Measurements from ENCODE around the gene PRR19. TPM values are rescaled to one million over a fixed set of nuclear protein-coding genes. Genes with fewer than 3 reads are reported as not detected.
A peak's percentile ranks its signal among the peaks of the same experiment; 100 is the strongest.

PRR19 gene
- total and polyA plus RNA-seq, 10 of the 15 experiments (the other 5 are each of a cell fraction or from before 2014, with no cell fraction given), result 0.09 to 1.7 (median 0.73) TPM; not detected in 1

GRCh38 chr19:42292963-42293362, 9.0 kb upstream of the PRR19 start:
- ATAC-seq, result no peak
- Histone ChIP-seq H3K27ac (ENCODE audit: control insufficient read depth, insufficient read depth) (no peak overlapping the region), H3K36me3 (ENCODE audit: control insufficient read depth in 2 of 2, insufficient read depth in 2 of 2, low read length in 1 of 2) (peaks cover 25 to 27% of the 10 kb centered on the region in 2 experiments), H4K20me1 (ENCODE audit: control insufficient read depth, insufficient read depth) (no peaks in the 10 kb centered on the region), H3K4me3 (no peak overlapping the region), H3K27me3 (replicated peaks in 1 of 2; ENCODE audit: control insufficient read depth in 2 of 2, insufficient read depth in 2 of 2, low read length in 1 of 2) (no peaks in the 10 kb centered on the region), H3K9me3 (replicated peaks; ENCODE audit: control insufficient read depth, insufficient read depth, low read length) (no peaks in the 10 kb centered on the region), H3K9ac (ENCODE audit: control insufficient read depth, insufficient read depth, low read length) (no peak overlapping the region), H3K79me2 (ENCODE audit: control insufficient read depth, insufficient read depth, low read length) (no peaks in the 10 kb centered on the region), H2AFZ (ENCODE audit: control insufficient read depth, low read depth, low read length) (no peak overlapping the region), H3K4me1 (ENCODE audit: control insufficient read depth, insufficient read depth, low read length) (no peaks in the 10 kb centered on the region; the same call in 1 of the 2 replicates), H3K4me2 (ENCODE audit: control insufficient read depth, insufficient read depth) (no peak overlapping the region)
- ChIA-PET POLR2A (no interaction called here), CTCF (interaction anchor here (0.9 to 1.0 kb wide), 2 partner anchors 160 to 184 kb away, joined by 3 to 4 read pairs; partner anchors contain the start of gene POU2F2), RAD21 (ENCODE audit: unreplicated experiment) (no interaction called here), SMC1A (ENCODE audit: uncharacterized antibody, unreplicated experiment) (no interaction called here)
- DNase-seq (ENCODE audit: low read depth, low spot score), result no peak
- TF ChIP-seq POLR2A (IDR thresholded peaks at IDR 0.05; ENCODE audit: low read depth, low read length), result 0 out of 2 replicates have a peak, but pooled peaks have one; percentile 20
- no peak for TF ChIP-seq BACH1 (IDR thresholded peaks at IDR 0.05; ENCODE audit: borderline replicate concordance)
- 91% methylated on average over 10 of the region's 14 CpGs for WGBS (ENCODE audit: insufficient coverage, insufficient replicate concordance, low lambda C conversion rate, missing lambda C conversion rate)
- in situ Hi-C loops (cut with MboI), result no loop called here
- no peak for FAIRE-seq
- intact Hi-C loops (cut with micrococcal nuclease; ENCODE audit: unreplicated experiment), result no loop called here
- BruUV-seq (replicated peaks), result no TSS peak

- no peak overlapping the region for H3K4me3 ChIP-seq
- POLR2A ChIA-PET, result no interaction called here
- RAD21 ChIA-PET (ENCODE audit: unreplicated experiment), result no interaction called here
Measured at GRCh38 chr19:42293540-42293939, 8.4 kb upstream of the PRR19 start.

More at GRCh38 chr19:42293540-42293939, 8.4 kb upstream of the PRR19 start:
- Histone ChIP-seq H3K9ac (ENCODE audit: control insufficient read depth, insufficient read depth, low read length) (no peak overlapping the region), H2AFZ (ENCODE audit: control insufficient read depth, low read depth, low read length) (no peak overlapping the region), H3K79me2 (ENCODE audit: control insufficient read depth, insufficient read depth, low read length) (no peaks in the 10 kb centered on the region), H3K27me3 (replicated peaks in 1 of 2; ENCODE audit: control insufficient read depth in 2 of 2, insufficient read depth in 2 of 2, low read length in 1 of 2) (no peaks in the 10 kb centered on the region), H3K4me2 (ENCODE audit: control insufficient read depth, insufficient read depth) (no peak overlapping the region), H4K20me1 (ENCODE audit: control insufficient read depth, insufficient read depth) (no peaks in the 10 kb centered on the region), H3K4me1 (ENCODE audit: control insufficient read depth, insufficient read depth, low read length) (no peaks in the 10 kb centered on the region; the same call in 1 of the 2 replicates), H3K36me3 (ENCODE audit: control insufficient read depth in 2 of 2, insufficient read depth in 2 of 2, low read length in 1 of 2) (peaks cover 20 to 27% of the 10 kb centered on the region in 2 experiments), H3K27ac (ENCODE audit: control insufficient read depth, insufficient read depth) (no peak overlapping the region), H3K9me3 (replicated peaks; ENCODE audit: control insufficient read depth, insufficient read depth, low read length) (no peaks in the 10 kb centered on the region)
- no TSS peak for BruUV-seq (replicated peaks)
- intact Hi-C loops (cut with micrococcal nuclease; ENCODE audit: unreplicated experiment), result no loop called here
- FAIRE-seq, result no peak
- SMC1A ChIA-PET (ENCODE audit: uncharacterized antibody, unreplicated experiment), result no interaction called here
- no peak for DNase-seq (ENCODE audit: low read depth, low spot score)
- TF ChIP-seq ZSCAN29 (IDR thresholded peaks at IDR 0.05) (no peak), BHLHE40 (IDR thresholded peaks at IDR 0.05; ENCODE audit: borderline replicate concordance in 1 of 2, low read depth in 2 of 2, low read length in 1 of 2) (no peak), NKRF (conservative IDR thresholded peaks at IDR 0.05) (no peak), WRNIP1 (IDR thresholded peaks at IDR 0.05; ENCODE audit: borderline replicate concordance, low read depth, low read length) (no peak), TARDBP (IDR thresholded peaks at IDR 0.05; ENCODE audit: borderline replicate concordance) (no peak), E2F4 (IDR thresholded peaks at IDR 0.05; ENCODE audit: low read depth, low read length) (no peak), RB1 (IDR thresholded peaks at IDR 0.05; ENCODE audit: borderline replicate concordance) (no peak), NR2C2 (IDR thresholded peaks at IDR 0.05; ENCODE audit: borderline replicate concordance, control insufficient read depth, insufficient read length, low read depth) (no peak)
- no peak for ATAC-seq
- CTCF ChIA-PET, result interaction anchor here (0.9 to 1.0 kb wide), 2 partner anchors 161 to 185 kb away, joined by 3 to 4 read pairs; partner anchors contain the start of gene POU2F2
- in situ Hi-C loops (cut with MboI), result no loop called here
- WGBS (ENCODE audit: insufficient coverage, insufficient replicate concordance, low lambda C conversion rate, missing lambda C conversion rate), result 91% methylated on average over 17 of the region's 17 CpGs

All from GM12878 (cell line).